ENCODE data around the gene IL32. TPM values are rescaled to one million over a fixed set of nuclear protein-coding genes. Genes with fewer than 3 reads are reported as not detected.

IL32 gene, protein sequence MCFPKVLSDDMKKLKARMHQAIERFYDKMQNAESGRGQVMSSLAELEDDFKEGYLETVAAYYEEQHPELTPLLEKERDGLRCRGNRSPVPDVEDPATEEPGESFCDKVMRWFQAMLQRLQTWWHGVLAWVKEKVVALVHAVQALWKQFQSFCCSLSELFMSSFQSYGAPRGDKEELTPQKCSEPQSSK
- 1.1 TPM for total RNA-seq

- DNase-seq: no peak
These were observed at the start of gene IL32 for GRCh38 chr16:3065069-3065741. TSS of gene IL32 (plus strand) at chr16:3065640. CDS start at chr16:3065812, 172 bp downstream.

GRCh38 chr16:3015865-3016521, 49.4 kb upstream of the IL32 start:
- no peak for DNase-seq

DNA sequence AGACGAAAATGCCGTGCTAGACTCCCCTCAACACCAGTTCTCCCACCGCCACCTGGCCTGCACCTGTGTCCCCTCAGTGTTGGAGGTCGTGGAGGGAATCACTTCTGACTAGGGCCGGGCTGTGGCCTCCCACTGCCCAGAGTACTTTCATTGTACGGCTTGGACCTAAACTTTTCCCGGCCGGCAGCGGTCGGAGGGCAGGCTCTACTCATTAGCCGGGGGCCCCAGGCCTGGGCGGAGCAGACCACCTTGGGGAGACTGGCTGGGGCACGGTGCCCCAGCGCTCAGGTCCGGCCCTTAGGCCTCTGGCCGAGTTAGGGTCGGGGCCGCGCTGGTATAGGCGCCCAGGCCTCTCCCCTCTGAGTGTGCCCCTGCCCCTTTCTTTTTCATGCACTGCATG, 48.1 kb upstream of the IL32 start:
- DNase-seq: no peak

DNA sequence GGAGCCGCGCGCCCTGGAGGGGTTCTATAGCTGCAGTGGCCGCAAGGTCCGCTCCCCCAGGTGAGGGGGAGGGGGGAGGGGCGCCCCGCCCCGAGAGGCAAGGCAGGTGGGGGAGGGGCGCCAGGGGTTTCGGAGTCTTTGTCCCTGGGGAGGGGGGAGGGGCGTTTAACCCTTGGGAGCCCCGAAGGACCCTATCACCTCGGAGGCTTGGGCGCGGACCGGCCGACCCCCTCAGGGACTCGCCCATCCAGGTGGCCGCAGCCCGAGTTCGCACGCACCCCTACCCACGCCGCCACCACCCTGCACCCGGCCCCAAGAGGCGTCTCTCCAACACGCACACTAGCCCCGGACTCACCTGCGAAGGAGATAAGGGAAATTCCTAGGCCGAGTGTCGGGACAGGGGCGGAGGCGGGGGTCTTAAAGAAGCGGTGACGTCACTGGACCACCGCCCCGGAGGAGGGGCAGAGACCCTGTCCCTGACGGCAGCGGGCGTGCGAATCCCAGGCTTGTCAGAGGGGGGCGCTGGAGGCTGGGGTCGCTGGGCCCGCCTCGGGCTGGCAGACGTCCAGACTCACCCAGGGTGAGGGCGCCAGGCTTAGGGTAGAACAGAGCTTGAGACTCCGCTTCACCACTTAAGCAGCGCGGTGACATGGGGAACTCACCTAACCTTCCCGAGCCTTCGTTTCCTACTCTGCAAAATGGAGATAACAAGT, 47.5 kb upstream of the IL32 start, which contains the start of gene CLDN6:
CLDN6 (minus strand) TSS at position 390 of the 713 bp plus-strand sequence. CDS start 2,162 bp downstream, outside the sequence.
- no peak for DNase-seq

- no peak for DNase-seq
These were observed 45.7 kb upstream of the IL32 start for GRCh38 chr16:3019594-3020246.

DNA sequence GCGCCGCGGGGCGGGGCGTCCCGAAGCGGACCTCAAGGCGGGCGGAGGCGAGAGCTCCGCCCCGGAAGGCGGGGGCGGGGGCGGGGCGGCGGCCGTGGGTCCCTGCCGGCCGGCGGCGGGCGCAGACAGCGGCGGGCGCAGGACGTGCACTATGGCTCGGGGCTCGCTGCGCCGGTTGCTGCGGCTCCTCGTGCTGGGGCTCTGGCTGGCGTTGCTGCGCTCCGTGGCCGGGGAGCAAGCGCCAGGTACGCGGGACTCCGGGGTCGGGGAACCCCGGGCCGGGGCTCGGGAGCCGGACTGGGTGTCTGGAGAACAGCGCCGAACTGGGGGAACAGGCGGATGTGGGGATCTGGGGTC, 45.2 kb upstream of the IL32 start, which contains the start of gene TNFRSF12A:
TNFRSF12A (plus strand) TSS at position 122 of the 357 bp plus-strand sequence; CDS start at position 152, 30 bp downstream.
- DNase-seq: no peak

- peak; percentile 38 for DNase-seq
These were observed 44.6 kb upstream of the IL32 start for GRCh38 chr16:3020604-3021448.

- DNase-seq: peak; percentile 27
These were observed 43.8 kb upstream of the IL32 start for GRCh38 chr16:3021449-3022207.

- DNase-seq: peak; percentile 76
These were observed 43.2 kb upstream of the IL32 start for GRCh38 chr16:3022208-3022683.

DNA sequence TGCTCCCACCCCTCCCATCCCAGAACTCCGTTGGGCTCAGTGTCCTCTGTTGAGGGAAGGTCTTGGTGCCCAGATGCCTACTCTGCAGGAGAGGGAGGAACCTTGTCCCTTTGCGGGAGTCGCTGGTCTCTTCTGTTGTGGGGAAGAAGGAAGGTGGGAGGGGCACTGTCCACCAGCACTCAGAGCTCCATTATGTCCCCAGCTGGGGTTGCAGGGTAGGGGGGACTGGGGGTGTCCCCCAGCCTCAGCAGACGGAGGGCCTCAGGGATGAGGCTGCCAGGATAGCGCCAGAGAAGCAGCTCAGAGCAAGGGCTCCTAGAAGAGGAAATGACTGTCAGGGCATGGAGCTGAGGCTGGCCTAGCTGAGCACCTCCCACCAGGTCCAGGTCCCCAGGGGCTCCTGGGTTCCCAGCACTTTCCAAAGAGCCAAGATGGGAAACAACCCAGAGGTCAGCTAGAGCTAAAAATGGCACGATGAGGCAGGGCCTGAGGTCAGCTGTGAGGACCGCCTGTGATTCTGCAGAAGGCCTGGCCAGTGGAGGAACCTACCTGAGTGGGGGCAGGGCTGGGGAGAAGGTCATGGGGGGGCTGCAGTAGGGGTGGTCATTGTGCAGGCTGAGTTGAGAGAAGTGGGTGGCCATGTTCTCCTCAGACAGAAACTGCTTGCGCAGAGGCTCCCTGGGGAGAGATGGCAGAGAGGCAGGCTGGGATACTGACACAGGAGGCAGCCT, 42.6 kb upstream of the IL32 start:
- no peak for DNase-seq

- peak; percentile 52 for DNase-seq
These were observed 42.1 kb upstream of the IL32 start for GRCh38 chr16:3023415-3023668.

DNA sequence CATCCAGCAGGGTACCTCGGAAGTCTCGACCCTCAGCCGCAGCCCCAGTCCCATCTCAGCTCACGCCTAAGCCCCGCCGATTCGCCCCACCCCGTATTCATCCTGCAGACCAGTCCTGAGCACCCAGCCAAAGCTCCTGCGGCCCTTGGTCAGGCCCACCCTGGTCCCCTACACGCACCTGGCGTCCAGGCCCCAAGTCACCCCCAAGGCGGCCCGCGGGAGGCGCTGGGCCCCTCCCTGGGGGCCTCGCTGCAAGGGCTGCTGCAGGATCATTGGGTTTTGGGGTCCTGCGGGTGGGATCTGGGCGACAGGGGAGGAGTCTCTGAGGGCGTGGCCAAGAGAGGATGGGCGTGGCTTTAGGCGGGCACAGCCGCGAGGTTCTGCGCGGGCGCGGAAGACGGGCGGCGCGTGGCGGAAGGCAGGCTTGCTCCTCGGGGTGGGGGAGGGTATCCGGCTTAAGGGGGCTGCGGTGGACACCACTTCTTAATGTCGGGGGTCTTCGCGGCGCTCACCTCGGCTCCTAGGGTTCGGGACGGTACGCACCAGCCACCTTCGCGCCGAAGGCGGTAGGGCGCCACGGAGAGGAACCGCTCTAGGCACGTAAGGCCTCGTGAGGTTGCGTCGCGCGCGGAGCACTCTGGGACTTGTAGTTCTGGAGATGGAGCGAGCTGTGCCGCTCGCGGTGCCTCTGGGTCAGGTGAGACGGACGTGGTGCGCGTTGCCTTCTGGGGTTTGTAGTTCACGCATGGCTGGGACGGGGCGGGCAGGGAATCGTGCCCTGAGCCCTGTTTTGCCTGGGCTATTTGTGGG, 41.6 kb upstream of the IL32 start, which contains the start of the genes HCFC1R1 and THOC6:
HCFC1R1 (minus strand) TSS at position 274 of the 810 bp plus-strand sequence; CDS start at position 273, 1 bp downstream.
THOC6 (plus strand) TSS at position 367 of the 810 bp plus-strand sequence; CDS start at position 659, 292 bp downstream.
- peak; percentile 90 for DNase-seq

- no peak for DNase-seq
These were observed 40.1 kb upstream of the IL32 start for GRCh38 chr16:3025032-3026002.

DNA sequence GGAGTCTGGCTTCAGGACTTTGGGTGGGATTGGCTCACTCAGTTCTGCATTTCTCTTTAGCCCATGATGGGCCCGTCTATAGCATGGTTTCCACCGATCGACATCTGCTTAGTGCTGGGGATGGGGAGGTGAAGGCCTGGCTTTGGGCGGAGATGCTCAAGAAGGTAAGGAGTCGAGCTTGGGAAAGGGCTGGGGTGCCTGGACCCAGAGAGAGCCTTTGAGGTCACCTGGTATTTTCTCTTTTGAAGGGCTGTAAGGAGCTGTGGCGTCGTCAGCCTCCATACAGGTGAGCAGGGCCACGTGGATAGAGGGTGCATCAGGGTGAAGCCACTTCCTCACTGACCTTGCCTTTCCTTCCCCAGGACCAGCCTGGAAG, 39.4 kb upstream of the IL32 start:
- no peak for DNase-seq

GRCh38 chr16:3026609-3027488, 38.6 kb upstream of the IL32 start:
- no peak for DNase-seq

GRCh38 chr16:3027489-3027795, 38.0 kb upstream of the IL32 start:
- no peak for DNase-seq
